Measurements from ENCODE around the gene FAM20C. TPM values are rescaled to one million over a fixed set of nuclear protein-coding genes. Genes with fewer than 3 reads are reported as not detected.
"Not testable (repeated sequence)": the region's sequence is repeated elsewhere in the genome, so short reads cannot be mapped to it uniquely, and the experiment has no call there.

FAM20C gene
- total RNA-seq, 1 experiment from 2014 or later: 300 TPM

DNA sequence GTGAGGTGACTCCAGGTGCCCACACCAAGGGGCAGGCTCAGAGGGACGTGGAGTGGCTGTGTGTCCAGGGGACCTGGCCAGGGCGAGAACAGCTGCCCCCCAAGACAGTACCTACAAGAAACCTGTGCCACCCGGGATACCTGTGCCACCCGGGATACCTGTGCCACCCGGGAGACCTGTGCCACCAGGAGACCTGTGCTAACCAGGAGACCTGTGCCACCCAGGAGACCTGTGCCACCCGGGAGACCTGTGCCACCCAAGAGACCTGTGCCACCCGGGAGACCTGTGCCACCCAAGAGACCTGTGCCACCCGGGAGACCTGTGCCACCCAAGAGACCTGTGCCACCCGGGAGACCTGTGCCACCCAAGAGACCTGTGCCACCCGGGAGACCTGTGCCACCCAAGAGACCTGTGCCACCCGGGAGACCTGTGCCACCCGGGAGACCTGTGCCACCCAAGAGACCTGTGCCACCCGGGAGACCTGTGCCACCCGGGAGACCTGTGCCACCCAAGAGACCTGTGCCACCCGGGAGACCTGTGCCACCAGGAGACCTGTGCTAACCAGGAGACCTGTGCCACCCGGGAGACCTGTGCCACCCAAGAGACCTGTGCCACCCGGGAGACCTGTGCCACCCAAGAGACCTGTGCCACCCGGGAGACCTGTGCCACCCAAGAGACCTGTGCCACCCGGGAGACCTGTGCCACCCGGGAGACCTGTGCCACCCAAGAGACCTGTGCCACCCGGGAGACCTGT lies 50.6 kb downstream of the FAM20C start:
- DNase-seq (ENCODE audit: low read depth): not testable (repeated sequence)

DNA sequence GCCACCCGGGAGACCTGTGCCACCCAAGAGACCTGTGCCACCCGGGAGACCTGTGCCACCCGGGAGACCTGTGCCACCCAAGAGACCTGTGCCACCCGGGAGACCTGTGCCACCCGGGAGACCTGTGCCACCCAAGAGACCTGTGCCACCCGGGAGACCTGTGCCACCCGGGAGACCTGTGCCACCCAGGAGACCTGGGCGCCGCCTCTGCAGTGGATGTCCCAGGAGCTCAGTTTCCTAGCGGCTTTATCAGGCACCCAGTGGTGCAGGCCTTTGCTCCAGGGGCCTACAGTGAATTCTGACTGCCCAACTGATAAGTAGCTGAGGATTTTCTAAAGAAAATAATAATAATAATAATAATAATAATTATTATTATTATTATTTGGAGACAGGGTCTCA lies 51.2 kb downstream of the FAM20C start:
- not testable (repeated sequence) for DNase-seq (ENCODE audit: low read depth)

- no peak for DNase-seq (ENCODE audit: low read depth)
These were observed 52.6 kb downstream of the FAM20C start for GRCh38 chr7:244974-245373.

DNA sequence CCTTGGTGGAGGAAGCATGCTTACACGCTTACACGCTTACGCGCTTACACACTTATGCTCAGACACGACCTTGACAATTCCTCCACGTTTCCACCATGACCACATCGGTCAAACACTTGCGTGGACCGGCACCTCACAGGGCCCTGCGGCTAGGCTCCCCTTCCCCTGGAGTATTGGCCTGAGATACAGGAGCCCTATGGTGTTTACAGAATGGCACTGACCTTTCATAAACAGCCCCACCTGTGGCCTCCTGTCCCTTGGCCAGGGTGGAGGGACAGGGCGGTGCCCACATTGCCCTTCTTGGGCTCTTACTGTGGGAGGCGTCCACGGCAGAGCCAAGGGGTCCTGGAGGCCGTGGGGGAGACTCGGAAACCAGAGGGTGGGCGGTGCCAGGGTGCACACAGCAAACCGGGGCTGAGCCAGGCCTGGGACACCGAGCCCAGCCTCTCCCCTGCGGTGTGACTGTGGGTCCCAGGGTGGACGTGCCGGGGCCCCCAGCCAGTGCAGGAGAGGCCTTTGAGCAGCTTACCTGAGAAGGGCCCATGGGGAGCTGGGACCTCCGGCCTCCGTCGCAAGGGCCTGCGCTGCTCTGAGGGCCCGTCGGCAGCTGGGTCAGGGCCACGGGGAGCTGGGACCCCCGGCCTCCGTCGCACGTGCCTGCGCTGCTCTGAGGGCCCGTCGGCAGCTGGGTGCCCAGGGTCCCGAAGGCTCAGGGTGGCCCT lies 53.4 kb downstream of the FAM20C start:
- DNase-seq (ENCODE audit: low read depth): no peak

GRCh38 chr7:246451-246850 lies 54.1 kb downstream of the FAM20C start:
- DNase-seq (ENCODE audit: low read depth): no peak

- no peak for DNase-seq (ENCODE audit: low read depth)
These were observed 54.8 kb downstream of the FAM20C start for GRCh38 chr7:247181-247580.

DNA sequence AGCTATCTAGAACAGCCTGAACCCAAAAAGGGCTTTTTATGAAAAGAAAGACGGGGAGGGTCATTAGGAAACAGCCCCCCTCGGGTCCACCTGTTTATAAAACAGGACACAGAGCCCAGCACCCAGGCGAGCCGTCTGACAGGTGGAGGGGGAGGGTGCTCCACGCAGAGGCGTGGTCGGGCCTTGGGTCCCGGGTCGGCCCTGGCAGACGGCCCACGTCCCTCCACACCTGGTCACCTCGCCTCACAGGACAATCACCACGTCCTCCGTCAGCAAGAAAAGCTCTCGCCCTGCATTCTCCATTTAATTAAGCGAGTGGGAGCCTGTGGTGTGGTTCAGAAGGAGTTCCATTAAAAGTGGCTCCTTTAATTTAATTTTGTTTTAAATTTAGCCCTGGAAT lies 55.3 kb downstream of the FAM20C start:
- no peak for DNase-seq (ENCODE audit: low read depth)

- no peak for DNase-seq (ENCODE audit: low read depth)
These were observed 56.5 kb downstream of the FAM20C start for GRCh38 chr7:248732-249435.

DNA sequence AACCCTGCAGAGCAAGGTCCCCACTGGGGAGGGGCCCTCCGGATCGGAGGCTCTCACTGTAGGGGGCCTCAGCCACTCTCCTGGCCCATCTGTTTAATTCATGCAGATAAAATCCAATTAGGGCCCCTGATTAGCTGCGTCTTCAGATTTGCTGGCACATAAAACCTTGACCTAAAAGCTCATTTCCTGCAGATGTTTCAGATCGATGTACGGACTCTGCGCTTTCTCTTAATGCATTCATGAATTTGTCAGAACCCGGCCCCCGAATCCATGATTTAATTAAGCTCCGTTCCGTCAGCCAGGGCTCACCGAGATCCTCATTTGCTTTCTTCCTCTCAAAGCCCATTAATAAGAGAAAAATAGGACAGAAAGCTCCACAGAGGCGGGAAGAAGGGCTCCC lies 57.6 kb downstream of the FAM20C start:
- DNase-seq (ENCODE audit: low read depth): no peak

GRCh38 chr7:250523-250922 lies 58.2 kb downstream of the FAM20C start:
- DNase-seq (ENCODE audit: low read depth): no peak

- DNase-seq (ENCODE audit: low read depth): no peak
These were observed 58.6 kb downstream of the FAM20C start for GRCh38 chr7:251005-251404.

DNA sequence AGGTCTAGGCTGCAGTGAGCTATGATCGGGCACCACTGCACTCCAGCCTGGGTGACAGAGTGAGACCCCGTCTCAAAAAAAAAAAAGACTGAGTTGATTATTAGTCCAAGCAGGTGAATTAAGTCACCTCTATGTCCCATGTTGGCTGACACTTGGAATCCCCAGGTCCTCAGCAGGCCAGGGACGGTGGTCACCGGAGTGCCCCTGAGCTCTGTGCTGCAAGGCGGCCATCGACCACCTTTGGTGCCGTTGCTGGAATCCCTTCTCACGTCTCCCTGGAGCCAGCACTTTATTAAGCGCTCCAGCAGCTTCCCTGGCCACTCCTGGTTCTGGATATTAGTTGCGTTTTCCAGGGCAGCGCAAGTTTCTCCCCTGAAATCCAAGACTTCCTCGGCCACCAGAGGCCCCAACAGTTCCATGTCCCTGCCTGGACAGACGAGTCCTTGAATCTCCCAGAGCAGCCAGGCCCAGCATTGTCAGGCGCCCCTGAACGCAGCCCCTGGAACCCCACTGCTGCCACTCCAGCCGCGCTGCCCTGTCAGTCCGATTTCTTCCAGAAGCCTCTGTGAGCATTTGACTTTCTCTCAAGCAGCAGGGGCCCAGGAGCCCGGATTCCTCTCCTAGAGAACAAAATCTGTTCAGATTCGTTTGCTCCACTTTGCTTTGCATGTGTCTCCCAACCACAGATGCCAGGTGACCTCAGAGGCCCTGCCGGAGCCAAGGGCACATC lies 59.2 kb downstream of the FAM20C start:
- no peak for DNase-seq (ENCODE audit: low read depth)

DNA sequence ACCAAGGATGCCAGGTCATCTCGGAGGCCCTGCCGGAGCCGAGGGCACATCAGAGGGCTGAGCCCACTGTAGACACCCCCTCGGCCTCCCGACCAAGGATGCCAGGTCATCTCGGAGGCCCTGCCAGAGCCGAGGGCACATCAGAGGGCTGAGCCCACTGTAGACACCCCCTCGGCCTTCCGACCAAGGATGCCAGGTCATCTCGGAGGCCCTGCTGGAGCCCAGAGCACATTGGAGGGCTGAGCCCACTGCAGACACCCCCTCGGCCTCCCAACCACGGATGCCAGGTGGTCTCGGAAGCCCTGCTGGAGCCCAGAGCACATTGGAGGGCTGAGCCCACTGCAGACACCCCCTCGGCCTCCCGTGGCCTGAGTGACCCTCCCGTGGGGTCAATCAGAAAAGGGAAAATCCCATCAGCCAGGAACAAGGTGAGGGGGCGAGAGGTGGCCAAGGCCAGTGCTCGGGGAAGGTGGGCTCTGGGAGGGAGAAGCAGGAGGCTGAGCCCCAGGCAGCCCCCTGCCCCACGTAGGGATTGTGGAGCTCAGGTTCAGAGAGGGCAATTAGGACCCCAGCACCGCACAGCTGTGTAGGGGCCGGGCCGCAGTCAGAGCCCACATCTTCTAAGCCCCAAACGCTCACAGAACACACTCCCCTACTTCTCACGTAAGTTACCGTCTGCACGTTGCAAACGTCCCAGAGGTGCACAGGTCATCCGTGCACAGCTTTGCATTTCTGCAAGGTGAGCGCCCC lies 60.0 kb downstream of the FAM20C start:
- DNase-seq (ENCODE audit: low read depth): no peak

- no peak for DNase-seq (ENCODE audit: low read depth)
These were observed 60.6 kb downstream of the FAM20C start for GRCh38 chr7:252981-253380.

- no peak for DNase-seq (ENCODE audit: low read depth)
These were observed 61.4 kb downstream of the FAM20C start for GRCh38 chr7:253581-254336.

GRCh38 chr7:254337-255037 lies 62.1 kb downstream of the FAM20C start:
- no peak for DNase-seq (ENCODE audit: low read depth)

DNA sequence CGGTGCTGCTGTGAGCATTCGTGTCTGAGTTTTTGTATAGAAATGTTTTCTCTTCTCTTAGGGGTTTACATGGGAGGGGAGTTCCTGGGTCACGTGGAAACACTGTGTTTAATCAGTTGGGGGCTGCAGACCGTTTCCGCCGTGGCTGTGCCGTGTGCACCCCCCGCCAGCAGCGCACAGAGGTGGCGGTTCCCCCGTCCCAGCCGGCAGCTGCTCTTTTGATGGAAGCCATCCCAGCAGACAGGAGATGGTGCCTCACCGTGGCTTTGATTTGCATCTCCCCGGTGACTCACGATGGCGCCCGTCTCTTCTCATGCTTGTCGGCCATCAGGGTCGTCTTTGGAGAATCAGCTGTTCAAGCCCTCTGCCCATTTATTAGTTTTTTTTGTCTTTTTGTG lies 62.7 kb downstream of the FAM20C start:
- no peak for DNase-seq (ENCODE audit: low read depth)

DNA sequence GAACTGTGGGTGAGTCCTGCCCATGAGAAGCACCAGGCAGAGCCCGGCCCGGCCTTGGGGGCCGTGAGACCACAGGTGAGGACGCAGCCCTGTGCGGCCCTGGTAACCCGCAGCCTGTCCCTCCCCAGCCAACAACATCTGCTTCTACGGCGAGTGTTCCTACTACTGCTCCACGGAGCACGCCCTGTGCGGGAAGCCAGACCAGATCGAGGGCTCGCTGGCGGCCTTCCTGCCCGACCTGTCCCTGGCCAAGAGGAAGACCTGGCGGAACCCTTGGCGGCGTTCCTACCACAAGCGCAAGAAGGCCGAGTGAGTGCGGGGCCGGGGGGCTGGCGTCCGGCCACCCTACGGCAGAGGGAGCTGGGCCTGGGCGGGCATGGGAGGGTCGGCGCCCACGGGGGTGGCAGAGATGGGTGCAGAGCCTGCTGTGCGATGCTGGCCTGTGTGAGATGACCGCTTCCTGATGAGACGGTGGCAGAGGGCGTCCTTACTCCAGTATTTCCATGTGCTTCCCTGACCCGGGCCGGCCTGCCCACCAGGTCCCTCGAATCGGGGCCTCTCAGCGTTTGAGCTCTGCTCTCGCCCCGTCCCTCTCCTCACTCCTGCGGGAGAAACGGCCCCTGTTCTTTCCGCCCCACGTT lies 63.5 kb downstream of the FAM20C start:
- DNase-seq (ENCODE audit: low read depth): no peak

DNA sequence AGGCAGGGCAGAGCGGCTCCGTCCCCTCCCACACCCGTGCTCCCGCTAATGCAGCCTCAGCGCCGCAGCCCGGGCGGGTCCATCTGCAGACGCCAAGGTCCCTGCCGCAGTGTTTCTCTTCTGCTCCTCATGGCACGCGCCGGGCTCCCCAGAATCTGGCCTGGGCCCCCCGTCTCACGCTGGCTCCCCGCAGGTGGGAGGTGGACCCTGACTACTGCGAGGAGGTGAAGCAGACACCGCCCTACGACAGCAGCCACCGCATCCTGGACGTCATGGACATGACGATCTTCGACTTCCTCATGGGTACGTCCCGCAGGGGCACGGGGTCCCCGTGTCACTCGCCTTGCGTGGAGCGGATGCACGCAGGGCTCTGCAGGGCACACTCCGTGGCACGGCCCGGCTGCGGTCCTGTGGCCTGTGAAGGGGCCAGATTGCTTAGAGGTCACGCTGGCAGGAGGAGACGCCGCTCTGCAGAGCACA lies 64.1 kb downstream of the FAM20C start:
- DNase-seq (ENCODE audit: low read depth): no peak
